A549 (cell line): Measurements from ENCODE around the gene TXLNG. TPM values are rescaled to one million over a fixed set of nuclear protein-coding genes. Genes with fewer than 3 reads are reported as not detected.
A peak's percentile ranks its signal among the peaks of the same experiment; 100 is the strongest.

Source experiments
- ATAC-seq, 2 experiments: fragments of 200-7000 bp in 1 of 2; fragments of >200 bp in 1 of 2; cut with Nextera tagmentation in 1 of 2; cut with Tn5 transposase in 1 of 2; 3 replicates each; pipeline versions ENCODE4 v1.8.0 to v1.9.1; 2018 to 2020; ENCODE audit warnings: mild to moderate bottlenecking in 1 of 2, moderate library complexity in 1 of 2
- CTCF ChIA-PET: fragments of 300-600 bp; sonication (Branson Sonifier 250); formaldehyde crosslinking; extraction: SDS; loops from one replicate; lab custom pipeline; 2021; ENCODE audit warnings: antibody characterized with exemption, inconsistent platforms; lab: Yijun Ruan, JAX
- POLR2A ChIA-PET: fragments of 350-600 bp; formaldehyde crosslinking; extraction: SDS; loops from one replicate; lab custom pipeline; 2021; ENCODE audit warnings: antibody characterized with exemption, inconsistent platforms; lab: Yijun Ruan, JAX
- DNase-seq, 2 experiments: peaks; one replicate each; pipeline versions ENCODE4 v3.0.0 to v3.0.0-alpha.2; 2011 to 2016; ENCODE audit warnings: low read depth in 1 of 2, low spot score in 1 of 2
- FAIRE-seq: peaks from 2 replicates; lab custom pipeline; 2011; peaks lifted over from hg19 to GRCh38; lab: Jason Lieb, UNC
- H3K27ac ChIP-seq, 2 experiments: fragments of >200 bp; sonication (Bioruptor Twin); formaldehyde crosslinking; 3 replicates each; pipeline ENCODE4 v1.5.1; 2016 to 2017
- H3K4me1 ChIP-seq: fragments of >200 bp; sonication (Bioruptor Twin); formaldehyde crosslinking; 3 replicates; pipeline ENCODE4 v1.6.1; 2016
- H3K4me2 ChIP-seq: fragments of >200 bp; sonication (Bioruptor Twin); formaldehyde crosslinking; 3 replicates; pipeline ENCODE4 v1.6.1; 2016
- H3K4me3 ChIP-seq: fragments of >200 bp; sonication (Bioruptor Twin); formaldehyde crosslinking; 3 replicates; pipeline ENCODE4 v1.5.1; 2016
- H3K9me3 ChIP-seq: fragments of >200 bp; sonication (Bioruptor Twin); formaldehyde crosslinking; 3 replicates; pipeline ENCODE4 v1.6.1; 2016
- BHLHE40 ChIP-seq: IDR thresholded peaks from 2 replicates; pipeline ENCODE4 v1.6.1; 2012; ENCODE audit warnings: low read depth, low read length, inconsistent platforms
- CEBPB ChIP-seq, 2 experiments: fragments of >200 bp in 1 of 2; sonication (Bioruptor Twin) in 1 of 2; formaldehyde crosslinking in 1 of 2; IDR thresholded peaks; 2 replicates each; pipeline ENCODE4 v1.6.1; 2012 to 2016
- CHD4 ChIP-seq: fragments of 200-600 bp; sonication (generic); IDR thresholded peaks from 2 replicates; pipeline ENCODE4 v1.6.1; 2016; ENCODE audit warnings: antibody characterized with exemption, mild to moderate bottlenecking, borderline replicate concordance
- EHF ChIP-seq: fragments of 250-450 bp; sonication (Bioruptor Pico); IDR thresholded peaks from 2 replicates; pipeline ENCODE4 v1.5.0; 2020; ENCODE audit warnings: mild to moderate bottlenecking
- EHMT2 ChIP-seq: fragments of 200-600 bp; sonication (generic); IDR thresholded peaks from 2 replicates; pipeline ENCODE4 v1.6.1; 2016; ENCODE audit warnings: antibody characterized with exemption, low read depth, mild to moderate bottlenecking, moderate library complexity
- EP300 ChIP-seq, 2 experiments: fragments of >200 bp; sonication (Bioruptor Twin); formaldehyde crosslinking; IDR thresholded peaks; 2 replicates in 1 of 2; 3 replicates in 1 of 2; pipeline ENCODE4 v1.6.1; 2016 to 2017
- ESRRA ChIP-seq: fragments of 150-350 bp; IDR thresholded peaks from 2 replicates; pipeline ENCODE4 v1.6.1; 2014; ENCODE audit warnings: mild to moderate bottlenecking, low read length, borderline replicate concordance
- FOSB ChIP-seq: fragments of 250-450 bp; sonication (Bioruptor Pico); IDR thresholded peaks from 2 replicates; pipeline ENCODE4 v1.5.0; 2020; ENCODE audit warnings: mild to moderate bottlenecking, moderate library complexity
- FOSL2 ChIP-seq, 2 experiments: fragments of 450-650 bp in 1 of 2; fragments of >200 bp in 1 of 2; sonication (Bioruptor Twin) in 1 of 2; formaldehyde crosslinking; IDR thresholded peaks; 2 replicates each; pipeline versions ENCODE4 v1.5.0 to v1.6.1; 2016 to 2020; ENCODE audit warnings: mild to moderate bottlenecking in 1 of 2, moderate library complexity in 1 of 2
- FOXS1 ChIP-seq: fragments of 250-450 bp; sonication (Bioruptor Pico); IDR thresholded peaks from 2 replicates; pipeline ENCODE4 v1.5.0; 2020; ENCODE audit warnings: mild to moderate bottlenecking, moderate library complexity
- HDAC2 ChIP-seq: fragments of 200-600 bp; sonication (generic); IDR thresholded peaks from 2 replicates; pipeline ENCODE4 v1.6.1; 2016
- HOXA7 ChIP-seq: fragments of 250-450 bp; sonication (Bioruptor Pico); IDR thresholded peaks from 2 replicates; pipeline ENCODE4 v1.5.0; 2020; ENCODE audit warnings: mild to moderate bottlenecking, moderate library complexity
- JUN ChIP-seq, 2 experiments: fragments of >200 bp; sonication (Bioruptor Twin); formaldehyde crosslinking; IDR thresholded peaks; 2 replicates in 1 of 2; 3 replicates in 1 of 2; pipeline ENCODE4 v1.6.1; 2016 to 2017
- MAZ ChIP-seq: fragments of 150-350 bp; IDR thresholded peaks from 2 replicates; pipeline ENCODE4 v1.6.1; 2014; ENCODE audit warnings: antibody characterized with exemption, low read depth, low read length, borderline replicate concordance
- NPAS2 ChIP-seq: fragments of 250-450 bp; sonication (Bioruptor Pico); IDR thresholded peaks from 2 replicates; pipeline ENCODE4 v1.8.0; 2022; ENCODE audit warnings: mild to moderate bottlenecking, moderate library complexity, borderline replicate concordance
- NR3C1 ChIP-seq: fragments of >200 bp; sonication (Bioruptor Twin); formaldehyde crosslinking; IDR thresholded peaks from 3 replicates; pipeline ENCODE4 v1.6.1; 2017
- PHF8 ChIP-seq: fragments of 200-600 bp; sonication (generic); IDR thresholded peaks from 2 replicates; pipeline ENCODE4 v1.6.1; 2016; ENCODE audit warnings: low read depth, mild to moderate bottlenecking, antibody characterized with exemption, moderate library complexity, borderline replicate concordance
- POLR2A ChIP-seq: IDR thresholded peaks from 2 replicates; pipeline ENCODE4 v1.6.1; 2012; ENCODE audit warnings: mild to moderate bottlenecking, low read length
- RARB ChIP-seq: fragments of 250-450 bp; sonication (Bioruptor Pico); IDR thresholded peaks from 2 replicates; pipeline ENCODE4 v1.8.0; 2021; ENCODE audit warnings: mild to moderate bottlenecking, moderate library complexity
- SREBF2 ChIP-seq: fragments of 450-650 bp; IDR thresholded peaks from 2 replicates; pipeline ENCODE4 v1.6.1; 2014; ENCODE audit warnings: mild to moderate bottlenecking, moderate library complexity
- TFCP2L1 ChIP-seq: fragments of 250-450 bp; sonication (Bioruptor Pico); IDR thresholded peaks from 2 replicates; pipeline ENCODE4 v1.5.0; 2021; ENCODE audit warnings: mild to moderate bottlenecking
- TP53 ChIP-seq: fragments of 250-450 bp; sonication (Bioruptor Pico); IDR thresholded peaks from 2 replicates; pipeline ENCODE4 v1.5.0; 2021; ENCODE audit warnings: mild to moderate bottlenecking, moderate library complexity
- WGBS: methylation state at CpG from one replicate; pipeline ENCODE4 v1.1.6; 2017; ENCODE audit errors: missing lambda C conversion rate; 5-methylcytosine and 5-hydroxymethylcytosine counted together
- polyA plus RNA-seq, 4 experiments: library from polyadenylated mRNA; depleted of rRNA in 3 of 4; stranded (reverse); fragments of >200 nt; fragmentation: RNase III in 1 of 4; extraction: RNeasy Plus Mini Kit Qiagen cat#74134 plus additional on column Dnase treatment in 1 of 4; gene quantifications; 2 replicates in 3 of 4; 3 replicates in 1 of 4; pipeline ENCODE4 v1.2.3, GENCODE V29; 2011 to 2017
- TF ChIP-seq, protein P1 (sequence below): fragments of >200 bp; sonication (Bioruptor Twin); formaldehyde crosslinking; IDR thresholded peaks from 2 replicates; pipeline ENCODE4 v1.6.1; 2016
- TF ChIP-seq, protein P2 (sequence below): IDR thresholded peaks from 2 replicates; pipeline ENCODE4 v1.6.1; 2012; ENCODE audit warnings: low read depth, borderline replicate concordance
- TF ChIP-seq, protein P3 (sequence below): fragments of >200 bp; sonication (Bioruptor Twin); formaldehyde crosslinking; IDR thresholded peaks from 3 replicates; pipeline ENCODE4 v1.6.1; 2016
- TF ChIP-seq, protein P4 (sequence below): fragments of >200 bp; sonication (Bioruptor Twin); formaldehyde crosslinking; IDR thresholded peaks from 3 replicates; pipeline ENCODE4 v1.5.1; 2016
- TF ChIP-seq, protein P5 (sequence below): IDR thresholded peaks from 2 replicates; pipeline ENCODE4 v1.6.1; 2012

TXLNG gene
- polyA plus RNA-seq, 2 of the 4 experiments (the other 2 are of a cell fraction) = 16.0 to 36.8 TPM

DNA sequence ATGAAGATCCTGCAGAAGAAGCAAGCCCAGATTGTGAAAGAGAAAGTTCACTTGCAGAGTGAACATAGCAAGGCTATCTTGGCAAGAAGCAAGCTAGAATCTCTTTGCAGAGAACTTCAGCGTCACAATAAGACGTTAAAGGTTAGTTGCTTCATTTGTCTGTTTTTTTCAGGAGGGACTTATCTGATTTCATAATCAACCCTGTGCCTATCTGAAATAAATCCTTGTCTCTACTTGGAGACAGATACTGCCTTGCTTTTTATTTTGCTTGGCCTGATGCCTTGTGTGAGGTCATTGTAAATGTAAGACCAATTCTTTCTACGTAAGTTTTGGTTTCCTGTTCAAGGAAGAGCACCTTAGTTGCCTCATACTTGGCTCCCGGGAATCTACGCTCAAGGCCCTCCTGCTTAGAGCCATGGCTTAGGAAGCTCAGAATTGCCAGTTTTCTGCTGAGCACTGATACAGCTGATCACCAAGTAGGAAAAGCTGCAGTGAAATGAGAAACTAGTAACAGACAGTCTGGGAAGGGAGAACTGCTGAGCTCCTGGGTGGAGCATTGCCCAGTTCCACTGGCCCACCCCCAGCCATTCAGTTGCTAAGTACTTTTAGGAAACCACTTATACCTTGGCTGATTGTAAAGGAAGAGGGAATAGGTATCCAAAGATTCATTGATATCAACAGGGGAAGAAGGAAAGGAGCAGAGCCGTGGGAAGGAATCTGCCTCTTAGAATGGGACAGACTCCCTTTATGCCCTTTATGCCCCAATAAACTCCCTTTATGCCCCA, 42.0 kb downstream of the TXLNG start:
- CTCF ChIA-PET = interaction anchor here (1.1 to 6.8 kb wide), 6 partner anchors 12 to 254 kb away, joined by 3 to 70 read pairs (median 24); no protein-coding TSS in a partner anchor
- peak in 1 of 2 experiments; percentile 36 for DNase-seq
- peak in 1 of 2 experiments; percentile 16; a peak in 3 of 6 replicates for ATAC-seq
- TF ChIP-seq, protein P1, sequence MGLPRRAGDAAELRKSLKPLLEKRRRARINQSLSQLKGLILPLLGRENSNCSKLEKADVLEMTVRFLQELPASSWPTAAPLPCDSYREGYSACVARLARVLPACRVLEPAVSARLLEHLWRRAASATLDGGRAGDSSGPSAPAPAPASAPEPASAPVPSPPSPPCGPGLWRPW = no peak
- TF ChIP-seq CEBPB (IDR thresholded peaks at IDR 0.05) (0 out of 4 replicates have a peak, but pooled peaks of 1 of the 2 experiments have one; percentile 29), HDAC2 (no peak), CHD4 (no peak), FOSB (CRISPR knock-in tag) (no peak), EHMT2 (no peak)
- TF ChIP-seq, all 56 proteins: peak for 1
- 79% methylated on average over 6 of the region's 6 CpGs for WGBS
- no peaks in the 10 kb centered on the region for H3K9me3 ChIP-seq
- POLR2A ChIA-PET = interaction anchor here (0.6 to 2.2 kb wide), 2 partner anchors 55 to 57 kb away, joined by 3 to 6 read pairs; no protein-coding TSS in a partner anchor
- H3K27ac ChIP-seq = peak overlapping the region; percentile 36; a peak in 4 of 6 replicates
- peak; percentile 86 for FAIRE-seq
- peak overlapping the region; percentile 17; the same call in 2 of the 3 replicates for H3K4me2 ChIP-seq
- peaks cover 39% of the 10 kb centered on the region for H3K4me1 ChIP-seq
- H3K4me3 ChIP-seq = no peak overlapping the region

DNA sequence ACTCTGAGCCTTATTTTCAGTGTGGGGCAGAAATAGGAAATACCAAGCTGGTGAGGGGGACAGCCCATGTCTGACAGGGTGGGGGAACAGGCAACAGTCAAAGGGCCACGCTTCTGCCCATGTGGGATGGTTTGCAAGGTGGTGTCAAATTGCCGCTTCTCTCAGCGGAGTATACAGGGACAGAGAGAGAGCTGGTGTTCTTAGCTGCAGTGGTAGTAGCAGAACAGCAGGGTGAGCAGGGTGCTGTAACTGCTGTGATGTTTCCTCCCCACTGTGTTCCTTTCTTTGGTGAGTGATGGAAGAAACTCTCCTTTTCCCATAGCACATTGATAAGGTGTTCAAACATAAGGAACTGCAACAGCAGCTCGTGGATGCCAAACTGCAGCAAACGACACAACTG, 46.0 kb downstream of the TXLNG start:
- DNase-seq (no peak), FAIRE-seq (no peak), ATAC-seq (no peak)
- Histone ChIP-seq H3K4me1 (peaks cover 12% of the 10 kb centered on the region), H3K27ac (no peak overlapping the region), H3K9me3 (no peaks in the 10 kb centered on the region), H3K4me3 (no peak overlapping the region), H3K4me2 (no peak overlapping the region)
- TF ChIP-seq SREBF2 (no peak), ESRRA (no peak), MAZ (no peak), RARB (CRISPR knock-in tag) (no peak), TP53 (CRISPR knock-in tag) (no peak), NR3C1 (no peak), POLR2A (no peak), EHMT2 (no peak), NPAS2 (no peak), PHF8 (no peak), HOXA7 (CRISPR knock-in tag) (no peak), BHLHE40 (no peak), FOXS1 (CRISPR knock-in tag) (no peak)
- TF ChIP-seq, protein P2, sequence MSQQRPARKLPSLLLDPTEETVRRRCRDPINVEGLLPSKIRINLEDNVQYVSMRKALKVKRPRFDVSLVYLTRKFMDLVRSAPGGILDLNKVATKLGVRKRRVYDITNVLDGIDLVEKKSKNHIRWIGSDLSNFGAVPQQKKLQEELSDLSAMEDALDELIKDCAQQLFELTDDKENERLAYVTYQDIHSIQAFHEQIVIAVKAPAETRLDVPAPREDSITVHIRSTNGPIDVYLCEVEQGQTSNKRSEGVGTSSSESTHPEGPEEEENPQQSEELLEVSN = no peak
- TF ChIP-seq, protein P1 = no peak
- 90% methylated on average over 5 of the region's 5 CpGs for WGBS
- ChIA-PET CTCF (interaction anchor here (0.7 to 2.7 kb wide), 3 partner anchors 51 to 214 kb away, joined by 3 to 9 read pairs (median 7); no protein-coding TSS in a partner anchor), POLR2A (no interaction called here)

DNA sequence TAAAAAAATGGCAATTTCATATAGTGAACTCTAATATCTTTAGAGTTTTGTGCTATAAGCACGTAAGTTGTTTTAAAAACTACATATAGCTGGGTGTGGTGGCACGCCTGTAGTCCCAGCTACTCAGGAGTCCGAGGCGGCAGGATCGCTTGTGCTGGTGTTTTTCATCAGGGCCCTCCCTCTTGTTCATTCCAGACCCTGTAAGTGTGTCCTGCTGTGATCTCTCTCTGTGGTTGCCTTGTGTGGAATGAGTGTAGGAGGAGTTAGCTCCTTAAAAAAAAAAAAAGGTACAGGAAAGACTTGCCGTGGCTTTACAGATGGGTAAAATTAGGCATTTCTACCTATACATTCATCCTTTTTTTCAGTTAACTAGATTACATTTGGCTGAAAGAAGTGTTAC, 48.5 kb downstream of the TXLNG start:
- Histone ChIP-seq H3K4me1 (peaks cover 24% of the 10 kb centered on the region), H3K4me2 (no peak overlapping the region), H3K4me3 (no peak overlapping the region), H3K9me3 (no peaks in the 10 kb centered on the region), H3K27ac (no peak overlapping the region)
- no peak for DNase-seq
- no peak for FAIRE-seq
- ATAC-seq = no peak
- WGBS = 89% methylated on average over 6 of the region's 6 CpGs
- POLR2A ChIA-PET = interaction anchor here (0.7 kb wide), 1 partner anchor 12 kb away, joined by 3 read pairs; no protein-coding TSS in a partner anchor
- CTCF ChIA-PET = interaction anchor here (0.7 to 2.0 kb wide), 3 partner anchors 9 to 212 kb away, joined by 3 to 7 read pairs (median 4); no protein-coding TSS in a partner anchor
- TF ChIP-seq SREBF2 (no peak), EHMT2 (no peak), ESRRA (no peak), FOSL2 (IDR thresholded peaks at IDR 0.05) (no peak), FOSL2 (CRISPR knock-in tag; IDR thresholded peaks at IDR 0.05) (no peak), EP300 (IDR thresholded peaks at IDR 0.05) (no peak), JUN (IDR thresholded peaks at IDR 0.05) (no peak), EHF (CRISPR knock-in tag) (no peak), NR3C1 (no peak), TFCP2L1 (CRISPR knock-in tag) (no peak)
- TF ChIP-seq, protein P3, sequence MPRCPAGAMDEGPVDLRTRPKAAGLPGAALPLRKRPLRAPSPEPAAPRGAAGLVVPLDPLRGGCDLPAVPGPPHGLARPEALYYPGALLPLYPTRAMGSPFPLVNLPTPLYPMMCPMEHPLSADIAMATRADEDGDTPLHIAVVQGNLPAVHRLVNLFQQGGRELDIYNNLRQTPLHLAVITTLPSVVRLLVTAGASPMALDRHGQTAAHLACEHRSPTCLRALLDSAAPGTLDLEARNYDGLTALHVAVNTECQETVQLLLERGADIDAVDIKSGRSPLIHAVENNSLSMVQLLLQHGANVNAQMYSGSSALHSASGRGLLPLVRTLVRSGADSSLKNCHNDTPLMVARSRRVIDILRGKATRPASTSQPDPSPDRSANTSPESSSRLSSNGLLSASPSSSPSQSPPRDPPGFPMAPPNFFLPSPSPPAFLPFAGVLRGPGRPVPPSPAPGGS = no peak
- TF ChIP-seq, protein P4, sequence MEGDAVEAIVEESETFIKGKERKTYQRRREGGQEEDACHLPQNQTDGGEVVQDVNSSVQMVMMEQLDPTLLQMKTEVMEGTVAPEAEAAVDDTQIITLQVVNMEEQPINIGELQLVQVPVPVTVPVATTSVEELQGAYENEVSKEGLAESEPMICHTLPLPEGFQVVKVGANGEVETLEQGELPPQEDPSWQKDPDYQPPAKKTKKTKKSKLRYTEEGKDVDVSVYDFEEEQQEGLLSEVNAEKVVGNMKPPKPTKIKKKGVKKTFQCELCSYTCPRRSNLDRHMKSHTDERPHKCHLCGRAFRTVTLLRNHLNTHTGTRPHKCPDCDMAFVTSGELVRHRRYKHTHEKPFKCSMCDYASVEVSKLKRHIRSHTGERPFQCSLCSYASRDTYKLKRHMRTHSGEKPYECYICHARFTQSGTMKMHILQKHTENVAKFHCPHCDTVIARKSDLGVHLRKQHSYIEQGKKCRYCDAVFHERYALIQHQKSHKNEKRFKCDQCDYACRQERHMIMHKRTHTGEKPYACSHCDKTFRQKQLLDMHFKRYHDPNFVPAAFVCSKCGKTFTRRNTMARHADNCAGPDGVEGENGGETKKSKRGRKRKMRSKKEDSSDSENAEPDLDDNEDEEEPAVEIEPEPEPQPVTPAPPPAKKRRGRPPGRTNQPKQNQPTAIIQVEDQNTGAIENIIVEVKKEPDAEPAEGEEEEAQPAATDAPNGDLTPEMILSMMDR = no peak
- TF ChIP-seq, protein P5, sequence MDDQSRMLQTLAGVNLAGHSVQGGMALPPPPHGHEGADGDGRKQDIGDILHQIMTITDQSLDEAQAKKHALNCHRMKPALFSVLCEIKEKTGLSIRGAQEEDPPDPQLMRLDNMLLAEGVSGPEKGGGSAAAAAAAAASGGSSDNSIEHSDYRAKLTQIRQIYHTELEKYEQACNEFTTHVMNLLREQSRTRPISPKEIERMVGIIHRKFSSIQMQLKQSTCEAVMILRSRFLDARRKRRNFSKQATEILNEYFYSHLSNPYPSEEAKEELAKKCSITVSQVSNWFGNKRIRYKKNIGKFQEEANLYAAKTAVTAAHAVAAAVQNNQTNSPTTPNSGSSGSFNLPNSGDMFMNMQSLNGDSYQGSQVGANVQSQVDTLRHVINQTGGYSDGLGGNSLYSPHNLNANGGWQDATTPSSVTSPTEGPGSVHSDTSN = no peak
